ENCODE measurements around the gene SLC16A10. TPM values are rescaled to one million over a fixed set of nuclear protein-coding genes. Genes with fewer than 3 reads are reported as not detected.
"Not testable (repeated sequence)": the region's sequence is repeated elsewhere in the genome, so short reads cannot be mapped to it uniquely, and the experiment has no call there.

Gene SLC16A10
- polyA plus RNA-seq, 1 donor = 4.4 TPM

GRCh38 chr6:111212625-111213024 lies 125.3 kb downstream of the SLC16A10 start:
- DNase-seq (ENCODE audit: low read depth) = no peak

GRCh38 chr6:111215131-111215530 lies 127.8 kb downstream of the SLC16A10 start:
- no peak for DNase-seq (ENCODE audit: low read depth)

- no peak for DNase-seq (ENCODE audit: low read depth)
Measured at GRCh38 chr6:111219785-111220184, 132.5 kb downstream of the SLC16A10 start.

- DNase-seq (ENCODE audit: low read depth) = no peak
Measured at GRCh38 chr6:111220383-111221031, 133.2 kb downstream of the SLC16A10 start.

- DNase-seq (ENCODE audit: low read depth) = no peak
Measured at GRCh38 chr6:111221804-111222203, 134.5 kb downstream of the SLC16A10 start.

- no peak for DNase-seq (ENCODE audit: low read depth)
Measured at GRCh38 chr6:111222341-111222740, 135.0 kb downstream of the SLC16A10 start.

GRCh38 chr6:111228094-111228493 lies 140.8 kb downstream of the SLC16A10 start:
- DNase-seq (ENCODE audit: low read depth) = no peak

- no peak for DNase-seq (ENCODE audit: low read depth)
Measured at GRCh38 chr6:111230351-111231089, 143.2 kb downstream of the SLC16A10 start.

GRCh38 chr6:111231090-111231459 lies 143.8 kb downstream of the SLC16A10 start:
- DNase-seq (ENCODE audit: low read depth) = no peak

GRCh38 chr6:111237852-111238251 lies 150.5 kb downstream of the SLC16A10 start:
- DNase-seq (ENCODE audit: low read depth) = no peak

GRCh38 chr6:111238464-111239119 lies 151.3 kb downstream of the SLC16A10 start:
- DNase-seq (ENCODE audit: low read depth) = no peak

- DNase-seq (ENCODE audit: low read depth) = no peak
Measured at GRCh38 chr6:111239461-111239860, 152.2 kb downstream of the SLC16A10 start.

GRCh38 chr6:111242452-111242851 lies 155.1 kb downstream of the SLC16A10 start:
- DNase-seq (ENCODE audit: low read depth) = no peak

- DNase-seq (ENCODE audit: low read depth) = no peak
Measured at GRCh38 chr6:111243095-111243494, 155.8 kb downstream of the SLC16A10 start.

- DNase-seq (ENCODE audit: low read depth) = no peak
Measured at GRCh38 chr6:111248789-111249188, 161.5 kb downstream of the SLC16A10 start.

GRCh38 chr6:111250791-111251354 lies 163.6 kb downstream of the SLC16A10 start:
- no peak for DNase-seq (ENCODE audit: low read depth)

- no peak for DNase-seq (ENCODE audit: low read depth)
Measured at GRCh38 chr6:111252726-111253125, 165.4 kb downstream of the SLC16A10 start.

- DNase-seq (ENCODE audit: low read depth) = no peak
Measured at GRCh38 chr6:111254004-111254778, 166.9 kb downstream of the SLC16A10 start.

GRCh38 chr6:111254779-111255166 lies 167.5 kb downstream of the SLC16A10 start:
- DNase-seq (ENCODE audit: low read depth) = no peak

- DNase-seq (ENCODE audit: low read depth) = not testable (repeated sequence)
Measured at GRCh38 chr6:111255838-111256237, 168.5 kb downstream of the SLC16A10 start.

GRCh38 chr6:111256646-111257045 lies 169.3 kb downstream of the SLC16A10 start:
- no peak for DNase-seq (ENCODE audit: low read depth)

- no peak for DNase-seq (ENCODE audit: low read depth)
Measured at GRCh38 chr6:111258010-111258409, 170.7 kb downstream of the SLC16A10 start.
